HG03060 (cell line): ENCODE results near the gene MED15.
"Not testable (repeated sequence)": the region's sequence is repeated elsewhere in the genome, so short reads cannot be mapped to it uniquely, and the experiment has no call there.

Source experiments
- ATAC-seq: cut with Tn5 transposase; IDR thresholded peaks from one replicate; pipeline ENCODE4 v1.9.1; 2021; ENCODE audit warnings: low read depth, moderate number of reproducible peaks; ENCODE audit not compliant: unreplicated experiment

Gene MED15

GRCh38 chr22:20528405-20528978, 21.1 kb downstream of the MED15 start:
- no peak for ATAC-seq

GRCh38 chr22:20530368-20531153, 23.2 kb downstream of the MED15 start:
- no peak for ATAC-seq

- ATAC-seq: no peak
Observed at GRCh38 chr22:20531154-20531403, 23.7 kb downstream of the MED15 start.

- no peak for ATAC-seq
Observed at GRCh38 chr22:20531404-20532201, 24.2 kb downstream of the MED15 start.

GRCh38 chr22:20532256-20532993, 25.0 kb downstream of the MED15 start:
- no peak for ATAC-seq

GRCh38 chr22:20533095-20533878, 25.9 kb downstream of the MED15 start:
- ATAC-seq: no peak

- no peak for ATAC-seq
Observed at GRCh38 chr22:20533879-20534265, 26.5 kb downstream of the MED15 start.

GRCh38 chr22:20536590-20537324, 29.3 kb downstream of the MED15 start:
- no peak for ATAC-seq

- no peak for ATAC-seq
Observed at GRCh38 chr22:20537325-20537756, 29.9 kb downstream of the MED15 start.

- ATAC-seq: no peak
Observed at GRCh38 chr22:20537983-20538382, 30.6 kb downstream of the MED15 start.

GRCh38 chr22:20538875-20539274, 31.5 kb downstream of the MED15 start:
- ATAC-seq: not testable (repeated sequence)

GRCh38 chr22:20542055-20542454, 34.6 kb downstream of the MED15 start:
- ATAC-seq: no peak

GRCh38 chr22:20542736-20543135, 35.3 kb downstream of the MED15 start:
- no peak for ATAC-seq

- ATAC-seq: not testable (repeated sequence)
Observed at GRCh38 chr22:20545318-20545634, 37.9 kb downstream of the MED15 start.

- no peak for ATAC-seq
Observed at GRCh38 chr22:20545681-20546521, 38.5 kb downstream of the MED15 start.

- no peak for ATAC-seq
Observed at GRCh38 chr22:20546541-20546950, 39.1 kb downstream of the MED15 start.

- no peak for ATAC-seq
Observed at GRCh38 chr22:20547029-20547428, 39.6 kb downstream of the MED15 start.

- no peak for ATAC-seq
Observed at GRCh38 chr22:20548806-20549205, 41.4 kb downstream of the MED15 start.
